Kidney epithelial cell (primary cell): ENCODE results near the gene PDE6A. TPM values are rescaled to one million over a fixed set of nuclear protein-coding genes. Genes with fewer than 3 reads are reported as not detected.

ENCODE experiments used
- DNase-seq: peaks from one replicate; pipeline ENCODE4 v3.0.0-alpha.2; 2010; ENCODE audit warnings: low read depth
- H3K27me3 ChIP-seq: 2 replicates; pipeline ENCODE4 v1.6.0; 2011; ENCODE audit warnings: low read length; ENCODE audit not compliant: control insufficient read depth, insufficient read depth
- H3K36me3 ChIP-seq: 2 replicates; pipeline ENCODE4 v1.5.1; 2011; ENCODE audit warnings: low read length; ENCODE audit not compliant: control insufficient read depth, insufficient read depth
- H3K4me3 ChIP-seq: 2 replicates; pipeline ENCODE4 v1.5.1; 2011; ENCODE audit warnings: low read depth, mild to moderate bottlenecking, control low read depth, low read length
- total RNA-seq: library from RNA; depleted of rRNA; stranded (reverse); fragments of >200 nt; gene quantifications from 2 replicates; pipeline ENCODE4 v1.2.3, GENCODE V29; 2015
- TF ChIP-seq, protein P1 (sequence below): IDR thresholded peaks from 2 replicates; pipeline ENCODE4 v1.5.1; 2011; ENCODE audit warnings: mild to moderate bottlenecking, moderate library complexity, low read length, control low read depth, inconsistent platforms; ENCODE audit not compliant: insufficient read depth, poor library complexity, severe bottlenecking

Gene PDE6A
- total RNA-seq, 1 donor from 2014 or later = not detected

DNA sequence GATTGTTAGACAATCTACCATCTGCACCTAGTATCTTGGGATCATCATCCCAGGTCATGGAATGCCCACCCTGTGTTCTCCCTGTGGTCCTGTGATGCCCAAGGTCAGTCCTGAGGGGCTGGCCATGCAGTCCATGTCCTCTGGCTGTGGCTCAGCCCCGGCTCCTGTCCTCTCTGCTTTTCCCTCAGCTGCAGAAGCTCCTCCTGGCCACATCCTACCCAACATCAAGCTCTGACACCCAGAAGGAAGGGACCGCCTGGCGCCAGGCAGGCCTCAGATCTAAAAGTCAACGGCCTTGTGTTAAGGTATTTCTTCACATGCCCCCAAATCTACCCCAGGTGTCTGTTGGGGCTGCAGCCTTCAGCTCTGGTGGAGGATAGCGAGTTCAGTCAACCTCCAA, 114.0 kb downstream of the PDE6A start:
- H3K4me3 ChIP-seq = no peak overlapping the region
- H3K27me3 ChIP-seq = no peaks in the 10 kb centered on the region
- TF ChIP-seq, protein P1, sequence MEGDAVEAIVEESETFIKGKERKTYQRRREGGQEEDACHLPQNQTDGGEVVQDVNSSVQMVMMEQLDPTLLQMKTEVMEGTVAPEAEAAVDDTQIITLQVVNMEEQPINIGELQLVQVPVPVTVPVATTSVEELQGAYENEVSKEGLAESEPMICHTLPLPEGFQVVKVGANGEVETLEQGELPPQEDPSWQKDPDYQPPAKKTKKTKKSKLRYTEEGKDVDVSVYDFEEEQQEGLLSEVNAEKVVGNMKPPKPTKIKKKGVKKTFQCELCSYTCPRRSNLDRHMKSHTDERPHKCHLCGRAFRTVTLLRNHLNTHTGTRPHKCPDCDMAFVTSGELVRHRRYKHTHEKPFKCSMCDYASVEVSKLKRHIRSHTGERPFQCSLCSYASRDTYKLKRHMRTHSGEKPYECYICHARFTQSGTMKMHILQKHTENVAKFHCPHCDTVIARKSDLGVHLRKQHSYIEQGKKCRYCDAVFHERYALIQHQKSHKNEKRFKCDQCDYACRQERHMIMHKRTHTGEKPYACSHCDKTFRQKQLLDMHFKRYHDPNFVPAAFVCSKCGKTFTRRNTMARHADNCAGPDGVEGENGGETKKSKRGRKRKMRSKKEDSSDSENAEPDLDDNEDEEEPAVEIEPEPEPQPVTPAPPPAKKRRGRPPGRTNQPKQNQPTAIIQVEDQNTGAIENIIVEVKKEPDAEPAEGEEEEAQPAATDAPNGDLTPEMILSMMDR = no peak
- DNase-seq = no peak
- H3K36me3 ChIP-seq = no peaks in the 10 kb centered on the region

DNA sequence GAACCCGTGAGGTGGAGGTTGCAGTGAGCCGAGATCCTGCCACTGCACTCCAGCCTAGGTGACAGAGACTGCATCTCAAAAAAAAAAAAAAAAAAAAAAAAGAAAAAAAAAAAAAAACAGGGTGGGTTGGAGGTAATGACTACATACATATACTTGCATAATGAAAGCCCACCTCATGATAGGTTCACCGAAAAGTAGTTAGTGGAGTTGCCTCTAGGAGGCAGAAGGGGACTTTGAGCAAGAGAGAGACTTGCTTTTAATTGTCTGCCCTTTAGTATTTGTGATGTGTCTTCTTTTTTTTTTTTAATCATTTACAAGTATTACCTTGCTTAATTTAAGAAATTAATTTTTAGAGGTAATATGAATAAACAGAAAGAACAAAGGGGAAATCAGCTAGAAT, 114.6 kb downstream of the PDE6A start:
- TF ChIP-seq, protein P1 = no peak
- no peak overlapping the region for H3K4me3 ChIP-seq
- no peaks in the 10 kb centered on the region for H3K27me3 ChIP-seq
- DNase-seq = no peak
- H3K36me3 ChIP-seq = no peaks in the 10 kb centered on the region

DNA sequence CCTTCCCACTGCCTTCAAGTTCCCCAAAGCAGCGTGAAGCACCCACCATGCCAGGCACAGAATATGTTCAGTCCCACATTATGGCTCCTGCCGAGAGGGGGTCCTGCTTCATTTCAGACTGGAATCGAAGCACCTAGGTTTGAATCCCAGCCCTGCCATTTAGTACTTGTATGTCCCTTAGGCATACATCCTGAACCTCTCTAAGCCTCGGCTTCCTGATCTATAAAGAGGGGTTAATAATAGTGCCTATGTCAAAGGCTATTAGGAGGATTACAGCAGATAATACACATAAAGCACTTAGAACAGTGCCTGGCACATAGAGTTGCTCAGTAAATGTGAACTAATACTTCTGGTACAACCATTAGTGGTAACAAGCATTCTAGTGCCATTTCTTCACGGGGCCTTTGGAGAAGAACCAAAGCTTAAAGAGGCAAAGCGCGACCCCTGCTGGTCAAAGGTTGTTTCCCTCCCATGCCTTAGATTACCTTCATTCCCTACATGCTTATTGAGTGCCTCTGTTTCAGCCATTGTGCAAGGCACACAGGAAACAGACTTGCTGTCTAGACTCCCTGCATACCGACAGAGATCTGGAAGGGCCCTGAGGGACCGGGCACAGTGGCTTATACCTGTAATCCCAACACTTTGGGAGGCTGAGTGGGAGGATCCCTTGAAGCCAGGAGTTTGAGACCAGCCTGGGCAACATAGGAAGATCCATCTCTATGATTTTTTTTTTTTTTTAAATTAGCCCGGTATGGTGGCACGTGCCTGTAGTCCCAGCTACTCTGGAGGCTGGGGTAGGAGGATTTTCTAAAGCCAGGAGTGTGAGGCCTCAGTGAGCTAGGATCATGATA, 116.2 kb downstream of the PDE6A start:
- Histone ChIP-seq H3K36me3 (no peaks in the 10 kb centered on the region), H3K4me3 (no peak overlapping the region), H3K27me3 (no peaks in the 10 kb centered on the region)
- TF ChIP-seq, protein P1 = peak; percentile 78
- DNase-seq = peak; percentile 65

DNA sequence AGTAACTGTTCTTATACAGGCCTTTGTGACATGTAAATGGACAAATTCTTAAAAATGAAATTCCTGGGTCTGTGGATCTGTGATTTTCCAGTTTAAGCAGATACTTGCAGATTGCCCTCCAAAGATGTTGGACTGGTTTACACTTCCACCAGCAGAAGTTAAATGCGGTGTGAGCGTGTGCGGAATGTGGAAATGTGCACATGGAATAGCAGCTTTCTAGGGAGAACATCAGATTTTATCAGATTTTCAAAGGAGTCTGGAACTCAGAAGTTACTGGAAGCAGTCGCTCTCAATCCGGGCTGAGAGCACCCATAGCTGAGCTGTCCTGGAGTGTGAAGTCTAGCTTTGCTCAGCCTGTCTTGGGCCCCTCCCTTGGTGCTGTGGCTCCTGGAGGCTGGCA, 117.0 kb downstream of the PDE6A start:
- no peak overlapping the region for H3K4me3 ChIP-seq
- DNase-seq = no peak
- H3K27me3 ChIP-seq = no peaks in the 10 kb centered on the region
- TF ChIP-seq, protein P1 = no peak
- no peaks in the 10 kb centered on the region for H3K36me3 ChIP-seq

DNA sequence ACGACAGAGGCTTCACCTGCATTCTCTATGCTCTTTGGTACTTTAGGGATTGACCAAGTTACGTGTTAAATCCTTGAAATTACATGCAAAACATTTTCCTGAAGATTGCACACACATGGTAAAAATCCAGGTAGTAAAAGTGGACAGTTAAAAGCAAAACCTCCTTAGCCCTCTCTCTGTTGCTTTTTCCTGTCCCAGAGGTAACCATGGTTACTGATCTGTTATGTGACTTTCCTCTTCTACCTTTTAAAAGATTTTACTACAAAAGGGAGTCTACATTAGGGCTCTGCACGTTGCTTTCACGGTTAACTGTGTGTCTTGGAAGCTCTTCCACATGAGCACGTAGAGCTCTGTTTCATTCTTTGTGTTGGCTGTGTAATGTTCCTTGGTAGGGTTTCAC, 117.5 kb downstream of the PDE6A start:
- no peak for DNase-seq
- Histone ChIP-seq H3K36me3 (no peaks in the 10 kb centered on the region), H3K27me3 (no peaks in the 10 kb centered on the region), H3K4me3 (no peak overlapping the region)
- TF ChIP-seq, protein P1 = no peak

DNA sequence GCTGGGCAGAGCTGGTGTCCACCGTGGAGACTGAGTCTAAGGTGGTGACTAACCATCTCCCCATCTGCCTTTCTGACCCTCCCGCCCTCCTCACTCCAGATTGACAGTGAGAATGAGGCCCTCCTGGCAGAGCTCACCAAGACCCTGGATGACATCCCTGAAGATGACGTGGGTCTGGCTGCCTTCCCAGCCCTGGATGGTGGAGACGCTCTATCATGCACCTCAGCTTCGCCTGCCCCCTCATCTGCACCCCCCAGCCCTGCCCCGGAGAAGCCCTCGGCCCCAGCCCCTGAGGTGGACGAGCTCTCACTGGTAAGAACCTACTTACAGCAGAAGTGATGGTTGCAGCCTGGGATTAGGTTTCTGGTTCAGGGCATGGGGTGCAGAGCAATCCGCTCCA, 118.0 kb downstream of the PDE6A start:
- H3K4me3 ChIP-seq = no peak overlapping the region
- H3K36me3 ChIP-seq = no peaks in the 10 kb centered on the region
- no peaks in the 10 kb centered on the region for H3K27me3 ChIP-seq
- DNase-seq = no peak
- TF ChIP-seq, protein P1 = no peak
